Dendritic cell treated with granulocyte-macrophage colony-stimulating factor and Interleukin-4, amounts not matched to agents 40 ng/mL and 50 ng/mL, for 4 days (primary cell): ENCODE measurements around the gene PTPRJ.
"Not testable (repeated sequence)": the region's sequence is repeated elsewhere in the genome, so short reads cannot be mapped to it uniquely, and the experiment has no call there.

ENCODE experiments used
- H3K27ac Mint-ChIP-seq: one replicate; pipeline ENCODE4 v1.8.0; 2022; ENCODE audit warnings: mild to moderate bottlenecking, mixed read lengths
- H3K27me3 Mint-ChIP-seq: one replicate; pipeline ENCODE4 v1.8.0; 2022; ENCODE audit warnings: mild to moderate bottlenecking, mixed read lengths
- H3K36me3 Mint-ChIP-seq: one replicate; pipeline ENCODE4 v1.8.0; 2022; ENCODE audit warnings: low read depth, mixed read lengths
- H3K4me1 Mint-ChIP-seq: one replicate; pipeline ENCODE4 v1.8.0; 2022; ENCODE audit warnings: low read depth, mixed read lengths
- H3K4me3 Mint-ChIP-seq: one replicate; pipeline ENCODE4 v1.8.0; 2022; ENCODE audit warnings: mild to moderate bottlenecking, moderate library complexity, mixed read lengths
- H3K9me3 Mint-ChIP-seq: one replicate; pipeline ENCODE4 v1.8.0; 2022; ENCODE audit warnings: mixed read lengths
- intact Hi-C: fragments of 100-400 bp; cut with micrococcal nuclease; formaldehyde crosslinking; loops from one replicate; pipeline ENCODE4 v1.15.0; 2022

PTPRJ gene

DNA sequence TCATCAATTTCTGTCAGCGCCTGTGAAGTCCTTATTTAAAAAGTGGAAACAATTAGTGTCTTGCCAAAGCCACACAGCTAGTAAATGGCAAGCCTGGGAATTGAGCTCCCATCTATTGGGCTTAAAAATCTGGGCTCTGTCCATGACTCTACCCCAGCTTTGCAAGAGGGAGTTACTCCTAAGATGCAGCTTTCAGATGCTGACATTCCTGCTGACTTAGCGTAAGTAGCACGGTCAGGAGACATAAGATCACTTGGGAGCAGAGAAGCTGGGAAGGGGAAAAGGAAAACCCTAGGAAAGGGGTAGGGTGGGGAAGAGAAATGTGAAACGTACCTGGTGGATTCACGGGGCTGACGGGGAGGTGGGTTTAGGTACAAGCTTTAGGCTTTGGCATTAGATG is 200.3 kb downstream of the PTPRJ start:
- H3K9me3 Mint-ChIP-seq: no peaks in the 10 kb centered on the region
- no peak overlapping the region for H3K27ac Mint-ChIP-seq
- H3K27me3 Mint-ChIP-seq: peaks cover 9% of the 10 kb centered on the region
- no peak overlapping the region for H3K4me3 Mint-ChIP-seq
- intact Hi-C loops: no loop called here
- no peaks in the 10 kb centered on the region for H3K4me1 Mint-ChIP-seq
- H3K36me3 Mint-ChIP-seq: no peaks in the 10 kb centered on the region

GRCh38 chr11:48182860-48183526 is 202.6 kb downstream of the PTPRJ start:
- Mint-ChIP-seq H3K9me3 (no peaks in the 10 kb centered on the region), H3K4me1 (no peaks in the 10 kb centered on the region), H3K27ac (no peak overlapping the region), H3K4me3 (no peak overlapping the region), H3K36me3 (no peaks in the 10 kb centered on the region), H3K27me3 (peaks cover 9% of the 10 kb centered on the region)
- intact Hi-C loops: no loop called here

GRCh38 chr11:48184452-48184851 is 204.1 kb downstream of the PTPRJ start:
- intact Hi-C loops: no loop called here
- Mint-ChIP-seq H3K4me1 (no peaks in the 10 kb centered on the region), H3K27me3 (peaks cover 3% of the 10 kb centered on the region), H3K9me3 (no peaks in the 10 kb centered on the region), H3K4me3 (no peak overlapping the region), H3K27ac (no peak overlapping the region), H3K36me3 (no peaks in the 10 kb centered on the region)

DNA sequence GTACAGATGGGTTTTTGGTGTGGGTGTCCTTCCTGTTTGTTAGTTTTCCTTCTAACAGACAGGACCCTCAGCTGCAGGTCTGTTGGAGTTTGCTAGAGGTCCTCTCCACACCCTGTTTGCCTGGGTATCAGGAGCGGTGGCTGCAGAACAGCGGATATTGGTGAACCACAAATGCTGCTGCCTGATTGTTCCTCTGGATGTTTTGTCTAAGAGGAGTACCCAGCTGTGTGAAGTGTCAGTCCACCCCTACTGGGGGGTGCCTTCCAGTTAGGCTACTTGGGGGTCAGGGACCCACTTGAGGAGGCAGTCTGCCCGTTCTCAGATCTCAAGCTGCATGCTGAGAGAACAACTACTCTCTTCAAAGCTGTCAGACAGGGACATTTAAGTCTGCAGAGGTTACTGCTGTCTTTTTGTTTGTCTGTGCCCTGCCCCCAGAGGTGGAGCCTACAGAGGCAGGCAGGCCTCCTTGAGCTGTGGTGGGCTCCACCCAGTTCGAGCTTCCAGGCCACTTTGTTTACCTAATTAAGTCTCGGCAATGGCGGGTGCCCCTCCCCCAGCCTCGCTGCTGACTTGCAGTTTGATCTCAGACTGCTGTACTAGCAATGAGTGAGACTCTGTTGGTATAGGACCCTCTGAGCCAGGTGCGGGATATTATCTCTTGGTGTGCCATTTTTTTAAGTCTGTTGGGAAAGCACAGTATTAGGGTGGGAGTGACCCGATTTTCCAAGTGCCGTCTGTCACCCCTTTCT is 210.7 kb downstream of the PTPRJ start:
- not testable (repeated sequence) for H3K36me3 Mint-ChIP-seq, H3K27ac Mint-ChIP-seq, H3K4me3 Mint-ChIP-seq

DNA sequence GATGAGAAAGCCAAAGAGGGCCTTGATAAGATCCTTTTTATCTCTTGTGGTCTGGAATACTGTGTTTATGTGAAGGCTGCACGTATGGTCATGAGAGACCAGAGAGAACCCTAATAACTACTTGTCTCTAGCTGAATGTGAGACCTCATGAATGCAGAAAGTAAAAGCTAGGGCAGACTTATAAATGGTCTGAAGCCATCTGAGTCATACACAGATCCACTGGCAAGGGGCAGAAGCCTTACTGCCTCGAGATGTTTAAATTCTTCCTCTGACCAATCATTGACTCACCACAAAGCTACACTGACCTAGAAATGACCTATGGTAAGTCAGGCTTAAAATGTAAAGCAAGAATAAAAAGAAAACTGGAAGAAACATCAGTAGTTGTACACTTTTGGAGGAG is 213.5 kb downstream of the PTPRJ start:
- H3K4me1 Mint-ChIP-seq: no peaks in the 10 kb centered on the region
- H3K27ac Mint-ChIP-seq: no peak overlapping the region
- intact Hi-C loops: no loop called here
- peaks cover 27% of the 10 kb centered on the region for H3K9me3 Mint-ChIP-seq
- peaks cover 15% of the 10 kb centered on the region for H3K27me3 Mint-ChIP-seq
- no peak overlapping the region for H3K4me3 Mint-ChIP-seq
- no peaks in the 10 kb centered on the region for H3K36me3 Mint-ChIP-seq

More for the DNA sequence above, 210.7 kb downstream of the PTPRJ start:
- H3K4me1 Mint-ChIP-seq, intact Hi-C loops: not testable (repeated sequence)
- Mint-ChIP-seq H3K9me3 (peaks cover 14% of the 10 kb centered on the region), H3K27me3 (peaks cover 12% of the 10 kb centered on the region)

- intact Hi-C loops: no loop called here
- H3K36me3 Mint-ChIP-seq: no peaks in the 10 kb centered on the region
- no peaks in the 10 kb centered on the region for H3K9me3 Mint-ChIP-seq
- no peak overlapping the region for H3K4me3 Mint-ChIP-seq
- peaks cover 15% of the 10 kb centered on the region for H3K27me3 Mint-ChIP-seq
- no peaks in the 10 kb centered on the region for H3K4me1 Mint-ChIP-seq
- H3K27ac Mint-ChIP-seq: no peak overlapping the region
Measured at GRCh38 chr11:48207881-48208280, 227.5 kb downstream of the PTPRJ start.

- H3K36me3 Mint-ChIP-seq: no peaks in the 10 kb centered on the region
- intact Hi-C loops: no loop called here
- H3K4me1 Mint-ChIP-seq: no peaks in the 10 kb centered on the region
- H3K27ac Mint-ChIP-seq: no peak overlapping the region
- H3K27me3 Mint-ChIP-seq: peaks cover 11% of the 10 kb centered on the region
- H3K4me3 Mint-ChIP-seq: no peak overlapping the region
- no peaks in the 10 kb centered on the region for H3K9me3 Mint-ChIP-seq
Measured at GRCh38 chr11:48210052-48210451, 229.7 kb downstream of the PTPRJ start.

DNA sequence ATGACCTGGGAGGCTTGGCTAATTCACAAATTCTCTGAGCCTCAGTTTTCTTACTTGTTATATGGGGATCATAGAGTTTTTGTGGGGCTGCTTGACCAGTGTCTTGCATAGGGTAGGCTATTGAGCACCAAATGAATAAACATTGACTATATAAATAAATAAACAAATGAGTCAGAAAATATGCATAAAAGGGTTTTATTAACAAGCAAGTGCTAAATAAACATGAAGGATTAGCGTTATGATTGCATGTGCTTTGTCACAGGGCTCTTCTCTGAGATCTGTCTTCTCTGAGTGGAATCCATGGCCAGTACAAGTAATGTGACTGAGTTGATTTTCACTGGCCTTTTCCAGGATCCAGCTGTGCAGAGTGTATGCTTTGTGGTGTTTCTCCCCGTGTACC is 236.2 kb downstream of the PTPRJ start, which contains the start of gene OR4B1:
TSS of gene OR4B1 (plus strand) at position 301 of the 400 bp plus-strand sequence. CDS start at position 301, 0 bp downstream.
- Mint-ChIP-seq H3K4me3 (no peak within 1 kb of the TSS), H3K27ac (no peak within 1 kb of the TSS), H3K9me3 (no peaks in the 10 kb centered on the region), H3K36me3 (no peaks in the 10 kb centered on the region), H3K4me1 (no peaks in the 10 kb centered on the region), H3K27me3 (peaks cover 8% of the 10 kb centered on the region)
- intact Hi-C loops: no loop called here
